Measurements from ENCODE around the gene HIPK2.

Gene HIPK2

DNA sequence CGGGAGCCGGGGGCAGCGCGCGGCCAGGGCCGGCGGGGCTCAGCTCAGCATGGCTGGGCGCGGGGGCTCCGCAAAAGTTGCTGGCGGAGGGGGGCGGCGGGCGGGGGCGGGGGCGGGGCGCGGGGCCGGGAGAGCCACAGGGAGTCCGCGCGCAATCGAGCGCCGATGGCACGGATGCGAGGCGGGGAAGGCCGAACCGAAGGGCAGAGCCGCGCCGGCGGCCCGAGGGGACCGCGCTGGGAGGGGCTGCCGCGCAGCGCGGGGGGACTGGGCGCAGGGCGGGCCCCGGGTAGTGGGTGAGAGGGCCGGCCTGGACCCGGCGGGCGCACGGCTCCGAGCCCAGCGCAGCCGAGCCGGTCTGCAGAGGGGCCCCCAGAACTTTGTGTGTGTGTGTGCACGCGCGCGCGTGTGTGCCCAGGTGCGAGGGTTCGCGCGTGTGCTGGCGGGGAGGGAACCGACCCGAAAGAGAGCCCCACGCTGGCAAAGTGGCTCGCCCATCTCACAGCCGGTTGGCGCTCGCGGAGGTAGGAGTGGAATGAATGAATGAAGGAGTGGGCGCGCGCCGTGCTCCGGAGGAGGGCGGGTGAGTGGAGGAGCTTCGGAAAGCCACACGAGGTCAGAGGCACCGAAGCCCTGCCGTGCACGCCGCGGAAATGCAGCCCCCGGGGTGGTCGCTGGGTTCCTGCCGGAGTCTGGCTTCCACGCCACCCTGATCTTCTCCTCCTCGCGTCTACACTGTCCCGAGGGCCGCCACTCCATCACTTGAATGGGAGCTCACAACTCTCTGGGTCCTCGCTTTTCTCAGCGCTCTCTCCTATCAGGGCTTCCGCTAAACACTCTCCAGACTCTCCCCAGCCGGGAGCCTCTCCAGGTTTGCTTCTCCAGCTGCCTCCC lies at the start of gene HIPK2:
Gene HIPK2, minus strand, starts transcription at position 51 of the 894 bp plus-strand sequence. CDS start 375 bp downstream, outside the sequence.
- DNase-seq = peak; percentile 51 to 73

DNA sequence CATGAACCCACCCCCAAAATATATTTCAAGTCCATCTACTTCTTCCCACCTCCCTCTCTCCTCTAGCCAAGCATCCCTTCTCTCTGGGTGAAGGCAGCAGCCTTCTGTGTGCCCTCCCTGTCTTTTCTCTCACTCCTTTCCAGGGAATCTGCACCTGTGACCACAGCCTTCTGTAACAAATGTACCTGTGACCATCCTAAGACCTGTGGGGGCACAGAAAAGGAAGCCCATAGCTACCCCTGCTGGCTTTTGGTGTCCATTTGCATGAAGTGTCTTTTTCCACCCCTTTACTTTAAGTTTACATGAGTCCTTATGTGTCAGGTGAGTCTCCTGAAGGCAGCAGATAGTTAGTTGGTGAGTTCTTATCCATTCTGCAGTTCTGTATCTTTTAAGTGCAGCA lies 49.2 kb upstream of the HIPK2 start:
- DNase-seq = peak in 1 of 2 experiments; percentile 8

- no peak for DNase-seq
These were observed 48.0 kb upstream of the HIPK2 start for GRCh38 chr7:139825666-139826290.

DNA sequence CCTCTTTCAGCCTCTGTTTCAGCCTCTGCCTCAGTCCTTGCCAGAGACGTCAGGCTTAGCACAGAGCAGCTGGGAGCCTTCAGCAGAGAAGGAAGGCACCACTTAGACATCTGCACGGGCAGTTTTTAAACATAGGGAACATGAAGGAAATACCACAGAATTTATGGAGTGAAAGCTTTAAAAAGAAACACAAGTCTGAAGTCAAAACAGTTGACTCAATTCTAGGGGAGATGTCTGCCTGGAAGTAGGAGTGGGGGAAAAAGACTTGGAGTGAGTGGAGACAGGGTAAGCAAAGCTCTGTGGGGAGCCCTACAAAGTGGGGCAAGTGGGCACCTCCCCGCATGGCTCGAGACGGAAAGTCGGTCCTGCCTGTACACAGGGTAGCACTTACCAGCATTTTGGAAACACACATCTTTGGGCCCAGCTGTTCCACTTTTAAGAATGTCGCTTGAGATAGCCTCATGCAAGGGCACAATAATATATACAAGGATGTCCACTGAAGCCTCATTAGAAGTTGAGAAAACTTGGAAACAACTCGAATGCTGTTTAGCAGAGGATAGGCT lies 46.2 kb upstream of the HIPK2 start:
- DNase-seq = no peak

- no peak for DNase-seq
These were observed 45.1 kb upstream of the HIPK2 start for GRCh38 chr7:139822855-139823254.

- no peak for DNase-seq
These were observed 43.7 kb upstream of the HIPK2 start for GRCh38 chr7:139821349-139822105.

DNA sequence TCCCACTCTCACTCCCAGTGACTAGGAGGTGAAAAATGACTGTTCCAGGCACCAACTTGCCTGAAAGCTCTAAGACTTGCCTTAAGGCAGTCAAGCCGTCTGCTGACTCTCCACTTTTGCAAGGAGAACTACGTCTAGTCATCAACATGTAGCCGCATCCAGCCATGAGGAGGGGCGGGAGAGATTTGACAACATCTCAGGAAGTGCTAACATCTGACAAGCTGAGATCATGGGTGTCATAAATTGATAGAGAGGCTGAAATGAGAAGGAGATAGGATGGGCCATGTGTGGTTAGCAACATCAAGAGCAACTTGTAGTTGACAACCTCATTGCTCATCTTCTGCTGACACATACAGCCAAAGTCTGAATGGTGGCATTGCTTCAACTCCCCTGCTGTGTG lies 42.3 kb upstream of the HIPK2 start:
- no peak for DNase-seq

DNA sequence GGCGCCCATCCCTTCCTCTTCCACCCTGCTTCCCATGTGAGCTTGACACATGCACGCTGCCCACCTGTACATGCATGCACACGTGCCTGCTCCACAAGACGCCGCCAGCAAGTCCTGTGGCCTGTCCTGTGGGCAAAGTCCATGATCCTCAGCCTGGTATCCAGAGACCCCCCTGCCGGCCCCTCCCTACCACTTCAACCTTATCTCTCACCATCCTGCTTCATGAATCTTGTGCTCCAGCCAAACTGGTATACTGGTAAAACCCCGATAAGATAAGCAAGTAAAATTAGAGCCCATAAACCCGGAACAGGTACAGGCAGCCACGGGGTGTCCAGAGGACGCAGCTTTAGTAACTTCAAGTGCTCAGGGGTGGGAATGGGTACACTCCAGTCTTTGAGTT lies 39.5 kb upstream of the HIPK2 start:
- DNase-seq = no peak

DNA sequence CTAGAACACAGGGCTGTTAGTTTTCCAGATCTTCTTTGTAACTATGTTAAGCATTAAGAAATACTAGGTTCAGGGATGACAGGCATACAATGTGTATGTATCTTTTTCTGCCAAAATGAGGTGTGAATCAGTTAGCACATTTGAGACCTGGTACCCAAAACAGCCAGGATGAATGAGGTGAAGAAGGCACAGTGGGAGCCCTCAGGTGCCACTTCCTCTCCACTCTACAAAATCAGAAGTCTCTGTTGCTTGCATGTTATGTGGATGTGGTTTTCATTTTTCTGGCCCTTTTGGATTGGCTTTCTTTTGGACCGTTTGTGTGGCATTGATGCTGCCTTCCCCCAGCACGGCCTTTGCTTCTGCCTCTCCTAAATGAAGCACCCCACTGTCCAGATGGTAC lies 35.9 kb upstream of the HIPK2 start:
- DNase-seq = no peak

DNA sequence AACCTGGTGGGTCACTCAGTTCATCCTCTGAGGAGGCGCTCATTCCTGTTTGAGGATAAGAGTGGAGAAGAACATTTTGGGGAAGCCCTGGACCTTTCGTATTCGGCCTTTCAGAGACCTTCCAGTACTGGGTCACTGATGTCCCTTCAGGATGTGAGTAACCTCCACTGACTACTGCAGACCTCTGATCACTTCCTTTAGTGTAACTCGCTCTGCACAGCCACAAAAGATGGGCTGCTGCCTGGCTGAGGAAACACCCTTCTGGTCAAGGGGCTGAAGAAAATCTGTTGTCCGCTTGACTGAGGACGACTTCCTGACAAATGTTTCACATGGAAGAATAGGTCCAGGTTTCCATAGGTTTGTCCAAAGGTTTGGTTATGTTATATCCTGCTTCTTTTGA lies 35.4 kb upstream of the HIPK2 start:
- DNase-seq = no peak

DNA sequence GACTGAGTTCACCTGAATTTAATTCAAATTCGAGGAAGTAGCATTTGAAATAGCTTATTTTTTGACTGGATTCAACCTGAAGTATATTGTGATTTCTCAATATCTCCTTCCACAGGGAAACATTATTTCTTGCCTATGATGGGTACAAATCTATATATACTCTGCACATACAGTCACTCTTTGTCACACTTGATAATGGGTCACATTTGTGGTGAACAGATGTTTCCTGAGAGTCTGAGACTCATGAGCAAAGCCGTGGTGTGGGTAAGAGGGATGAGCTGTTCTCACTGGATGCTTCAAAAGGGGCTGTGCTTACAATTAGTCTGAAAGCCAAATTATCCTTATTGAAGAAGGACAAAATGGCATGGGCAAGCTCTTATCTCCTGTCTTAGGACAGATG lies 33.3 kb upstream of the HIPK2 start:
- peak; percentile 8 to 81 for DNase-seq

- no peak for DNase-seq
These were observed 31.1 kb upstream of the HIPK2 start for GRCh38 chr7:139808846-139809442.

DNA sequence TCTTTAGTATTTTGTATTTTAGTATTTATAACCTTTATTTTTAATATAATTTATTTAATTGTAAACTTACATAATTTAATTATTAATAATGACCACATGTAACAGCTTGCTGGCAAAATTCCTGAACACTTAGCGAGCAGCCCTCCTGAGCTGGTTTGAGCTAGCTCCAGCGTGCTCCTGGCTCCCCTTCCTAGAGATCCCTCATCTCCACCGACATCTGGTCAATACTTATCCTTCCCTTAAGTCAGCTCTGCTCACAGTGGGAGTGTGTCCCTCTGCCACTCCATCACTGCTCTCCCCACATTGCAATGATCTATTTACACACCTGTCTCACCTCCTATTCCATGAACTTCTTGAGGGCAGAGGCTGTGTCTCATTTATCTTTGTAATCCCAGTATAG lies 30.6 kb upstream of the HIPK2 start:
- DNase-seq = peak; percentile 17 to 70

DNA sequence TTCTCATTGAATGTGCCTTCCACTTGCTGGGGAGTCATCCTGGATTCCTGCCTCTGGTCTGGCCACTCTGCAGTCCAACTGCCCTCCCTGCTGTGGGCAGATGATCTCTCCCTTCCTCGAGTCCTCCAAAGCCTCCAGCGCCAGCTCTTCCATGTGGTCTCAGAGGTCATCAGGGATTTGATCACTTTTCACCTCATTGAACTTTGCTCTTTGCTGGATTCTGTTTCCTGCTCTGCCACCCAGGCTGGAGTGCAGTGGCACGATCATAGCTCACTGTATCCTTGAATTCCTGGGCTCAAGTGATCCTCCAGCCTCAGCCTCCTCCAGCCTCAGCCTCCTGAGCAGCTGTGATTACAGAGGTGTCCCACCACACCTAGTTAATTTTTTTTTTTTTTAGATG lies 29.2 kb upstream of the HIPK2 start:
- DNase-seq = no peak

DNA sequence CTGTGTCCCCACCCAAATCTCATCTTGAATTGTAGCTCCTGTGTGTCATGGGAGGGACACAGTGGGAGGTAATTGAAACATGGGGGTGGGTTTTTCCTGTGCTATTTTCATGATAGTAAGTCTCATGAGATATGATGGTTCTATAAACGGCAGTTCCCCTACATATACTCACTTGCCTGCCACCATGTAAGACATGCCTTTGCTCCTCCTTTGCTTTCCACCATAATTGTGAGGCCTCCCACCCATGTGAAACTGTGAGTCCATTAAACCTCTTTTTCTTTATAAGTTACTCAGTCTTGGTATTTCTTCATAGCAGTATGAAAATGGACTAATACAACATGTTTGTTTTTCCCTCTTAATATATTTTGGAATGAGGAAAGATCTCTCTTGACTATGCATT lies 26.8 kb upstream of the HIPK2 start:
- no peak for DNase-seq

DNA sequence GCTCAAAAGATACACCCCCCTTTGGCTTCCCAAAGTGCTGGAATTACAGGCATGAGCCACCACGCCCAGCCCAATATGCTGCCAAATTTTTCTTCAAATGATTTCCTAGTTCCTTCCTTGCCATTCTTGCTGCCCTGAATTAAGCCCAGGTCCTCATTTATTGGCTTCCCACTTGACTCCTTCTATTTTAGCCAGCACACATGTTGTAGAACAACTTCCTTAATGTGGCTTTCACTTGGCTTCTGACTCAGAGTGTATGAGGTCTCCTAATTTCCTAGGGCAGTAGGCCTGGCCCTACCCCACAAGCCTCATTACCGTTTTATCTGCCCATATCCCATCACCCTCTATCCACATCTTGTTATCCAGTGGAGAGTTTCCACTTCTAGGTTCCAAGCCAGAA lies 21.8 kb upstream of the HIPK2 start:
- DNase-seq = no peak

DNA sequence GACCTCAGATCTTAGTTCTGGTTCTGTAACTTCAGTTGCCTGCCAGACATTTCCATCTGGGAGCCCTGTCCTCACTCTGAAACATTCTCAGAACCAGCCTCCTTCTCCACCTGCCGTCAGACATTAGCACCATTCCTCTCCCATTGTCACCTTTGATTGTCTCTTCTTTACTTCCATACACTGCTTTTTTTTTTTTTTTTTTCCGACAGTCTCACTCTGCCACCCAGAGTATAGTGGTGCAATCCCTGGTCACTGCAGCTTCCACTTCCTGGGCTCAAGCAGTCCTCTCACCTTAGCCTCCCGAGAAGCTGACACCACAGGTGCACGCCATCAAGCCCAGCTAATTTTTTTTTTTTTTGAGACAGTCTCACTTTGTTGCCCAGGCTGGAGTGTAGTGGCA lies 21.1 kb upstream of the HIPK2 start:
- DNase-seq = no peak

GRCh38 chr7:139798221-139798620 lies 20.4 kb upstream of the HIPK2 start:
- no peak for DNase-seq

GRCh38 chr7:139797607-139798006 lies 19.8 kb upstream of the HIPK2 start:
- DNase-seq = no peak

DNA sequence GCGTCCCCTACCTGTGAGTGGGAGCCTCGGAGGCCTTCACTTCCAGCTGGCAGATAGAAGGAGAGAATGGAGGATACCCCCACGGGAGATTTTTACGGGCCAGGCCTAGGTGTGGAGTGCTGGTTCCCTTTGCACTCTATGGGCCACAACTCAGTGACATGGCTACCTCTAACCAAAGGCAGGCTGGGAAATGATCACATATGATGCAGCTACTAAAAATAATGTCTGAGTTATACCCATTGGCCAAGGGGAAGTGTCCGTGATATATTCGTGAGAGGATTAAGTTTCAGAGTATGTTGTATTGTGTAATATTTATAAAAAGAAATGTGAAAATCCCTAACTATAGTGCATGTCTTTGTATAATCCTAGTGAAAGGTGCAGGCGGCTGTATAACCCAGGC lies 13.5 kb upstream of the HIPK2 start:
- DNase-seq = no peak

DNA sequence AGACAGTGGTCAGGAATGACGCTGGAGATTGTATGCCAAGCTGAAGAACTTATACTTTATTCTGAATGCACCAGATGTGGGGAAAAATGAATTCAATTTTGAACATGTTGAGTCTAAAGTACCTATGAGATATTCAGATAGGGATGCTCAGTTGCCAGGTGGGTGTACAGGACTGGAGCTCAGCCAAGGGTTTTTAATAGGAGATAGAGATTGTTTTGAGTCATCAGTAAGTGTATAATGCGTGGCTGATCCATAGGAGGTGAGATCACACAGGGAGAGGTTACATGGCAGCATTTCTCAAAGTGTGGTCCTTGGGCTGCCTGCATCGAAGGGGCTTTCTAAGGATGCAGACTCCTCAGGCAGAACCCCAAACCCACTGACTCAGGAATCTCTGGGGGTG lies 6.8 kb upstream of the HIPK2 start:
- DNase-seq = no peak

GRCh38 chr7:139783647-139784385 lies 6.0 kb upstream of the HIPK2 start:
- DNase-seq = no peak
